Spleen (tissue), 7 donors: ENCODE results near the gene EPN2.

Experiments used
- POLR2A ChIP-seq, 3 donors: fragments of 450-650 bp; IDR thresholded peaks; one replicate each; pipeline ENCODE4 v1.5.1; 2017; ENCODE audit warnings: antibody characterized with exemption in 3 of 3, mild to moderate bottlenecking in 1 of 3
- TF ChIP-seq, protein P1 (sequence below), 11 experiments: fragments of 200-600 bp in 7 of 11; fragments of 450-650 bp in 4 of 11; sonication (generic) in 4 of 11; IDR thresholded peaks in 8 of 11; conservative IDR thresholded peaks in 3 of 11; 1 replicate in 7 of 11; 2 replicates in 4 of 11; pipeline versions ENCODE4 v1.4.0 to v1.8.0; 2016 to 2021; ENCODE audit warnings: antibody characterized with exemption in 11 of 11, inconsistent platforms in 4 of 11, mild to moderate bottlenecking in 1 of 11
- donor health status: DM: no; HTN: no; CAD: no; lungs with moderate emphysema.
- donor health status: DM: no; HTN: no; CAD: no.
- donor health status: DM: no; HTN: no; CAD: no.

DNA sequence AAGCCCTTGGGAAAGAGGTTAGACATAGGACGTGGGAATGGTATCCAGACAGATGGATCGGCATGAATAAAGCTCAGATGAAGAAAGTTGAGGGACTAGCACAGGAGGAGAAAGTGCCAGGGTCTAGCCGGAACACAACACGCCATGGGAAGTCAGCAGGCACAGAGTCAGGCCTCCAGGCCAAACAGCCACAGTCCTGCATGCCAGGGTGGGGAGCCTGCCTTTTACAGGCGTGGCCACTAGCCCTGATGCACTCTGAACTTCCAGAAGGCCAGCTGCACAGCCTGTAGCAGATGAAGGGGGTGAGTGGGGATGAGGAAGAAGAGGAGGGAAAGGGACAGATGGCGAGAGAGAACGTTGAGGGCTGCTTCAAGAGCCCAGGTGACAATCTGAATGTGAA lies 120.2 kb downstream of the EPN2 start:
- TF ChIP-seq, protein P1, sequence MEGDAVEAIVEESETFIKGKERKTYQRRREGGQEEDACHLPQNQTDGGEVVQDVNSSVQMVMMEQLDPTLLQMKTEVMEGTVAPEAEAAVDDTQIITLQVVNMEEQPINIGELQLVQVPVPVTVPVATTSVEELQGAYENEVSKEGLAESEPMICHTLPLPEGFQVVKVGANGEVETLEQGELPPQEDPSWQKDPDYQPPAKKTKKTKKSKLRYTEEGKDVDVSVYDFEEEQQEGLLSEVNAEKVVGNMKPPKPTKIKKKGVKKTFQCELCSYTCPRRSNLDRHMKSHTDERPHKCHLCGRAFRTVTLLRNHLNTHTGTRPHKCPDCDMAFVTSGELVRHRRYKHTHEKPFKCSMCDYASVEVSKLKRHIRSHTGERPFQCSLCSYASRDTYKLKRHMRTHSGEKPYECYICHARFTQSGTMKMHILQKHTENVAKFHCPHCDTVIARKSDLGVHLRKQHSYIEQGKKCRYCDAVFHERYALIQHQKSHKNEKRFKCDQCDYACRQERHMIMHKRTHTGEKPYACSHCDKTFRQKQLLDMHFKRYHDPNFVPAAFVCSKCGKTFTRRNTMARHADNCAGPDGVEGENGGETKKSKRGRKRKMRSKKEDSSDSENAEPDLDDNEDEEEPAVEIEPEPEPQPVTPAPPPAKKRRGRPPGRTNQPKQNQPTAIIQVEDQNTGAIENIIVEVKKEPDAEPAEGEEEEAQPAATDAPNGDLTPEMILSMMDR (IDR thresholded peaks at IDR 0.05 in 8 of 11, conservative IDR thresholded peaks at IDR 0.05 in 3 of 11) = no peak
- no peak for TF ChIP-seq POLR2A (IDR thresholded peaks at IDR 0.05)
